Measurements from ENCODE around the gene SDHAF2. TPM values are rescaled to one million over a fixed set of nuclear protein-coding genes. Genes with fewer than 3 reads are reported as not detected.
"Not testable (repeated sequence)": the region's sequence is repeated elsewhere in the genome, so short reads cannot be mapped to it uniquely, and the experiment has no call there.

SDHAF2 gene
- total RNA-seq, 1 experiment from 2014 or later = 71.9 TPM

- Histone ChIP-seq H3K4me1 (replicated peaks) (0 out of 2 replicates have a peak, but pooled peaks cover 4% of the 10 kb centered on the region), H3K27me3 (replicated peaks) (no peaks in the 10 kb centered on the region), H3K9me3 (replicated peaks) (no peaks in the 10 kb centered on the region; the same call in 1 of the 2 replicates), H3K36me3 (peaks cover 16% of the 10 kb centered on the region), H3K27ac (no peak overlapping the region), H3K4me3 (no peak overlapping the region)
- no peak for DNase-seq (ENCODE audit: low read depth in 1 of 2, low spot score in 2 of 2)
Measured at GRCh38 chr11:61474013-61474643, 44.2 kb downstream of the SDHAF2 start.

DNA sequence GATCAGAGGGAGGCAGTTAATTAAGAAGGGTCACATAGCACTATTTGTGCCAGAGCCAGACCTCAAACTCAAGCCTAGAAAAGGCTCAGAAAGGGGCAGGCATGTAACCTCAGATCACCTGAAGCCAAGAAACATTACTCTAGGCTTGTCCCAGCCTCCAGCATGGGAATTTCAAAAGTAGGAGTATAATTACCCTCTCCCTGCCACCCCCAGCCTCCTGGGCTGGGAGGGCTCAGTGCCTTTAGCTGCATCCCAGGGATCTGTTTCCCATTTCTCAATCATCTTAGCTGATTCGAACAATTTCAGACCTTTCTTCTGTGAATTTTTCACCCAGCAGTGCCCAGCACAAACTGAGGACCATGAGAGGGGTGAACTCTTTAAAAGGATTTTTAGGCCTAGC is 45.5 kb downstream of the SDHAF2 start:
- no peak overlapping the region for H3K27ac ChIP-seq
- no peaks in the 10 kb centered on the region for H3K27me3 ChIP-seq (replicated peaks)
- DNase-seq (ENCODE audit: low read depth in 1 of 2, low spot score in 2 of 2) = no peak
- no peaks in the 10 kb centered on the region; the same call in 1 of the 2 replicates for H3K9me3 ChIP-seq (replicated peaks)
- H3K4me1 ChIP-seq (replicated peaks) = 0 out of 2 replicates have a peak, but pooled peaks cover 4% of the 10 kb centered on the region
- peaks cover 13% of the 10 kb centered on the region for H3K36me3 ChIP-seq
- H3K4me3 ChIP-seq = no peak overlapping the region

DNA sequence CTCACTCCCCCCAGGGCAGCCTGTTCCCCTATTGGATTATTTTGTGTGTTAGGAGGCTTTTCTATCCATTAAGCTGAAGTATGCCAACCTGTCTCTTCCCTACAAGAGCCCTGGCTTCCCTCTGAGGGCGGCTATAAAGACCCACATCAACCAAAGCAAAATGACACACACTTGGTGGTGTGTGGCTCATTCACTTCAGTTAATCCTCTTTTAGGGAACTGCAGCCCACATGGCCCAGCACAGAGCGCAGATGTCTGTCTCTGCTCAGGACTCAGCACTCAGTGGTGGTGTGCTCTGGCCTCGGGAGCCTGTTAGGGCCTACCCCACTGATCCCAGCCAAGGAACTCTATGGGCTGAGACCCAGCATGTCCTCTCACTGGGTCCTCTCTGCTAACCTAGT is 46.4 kb downstream of the SDHAF2 start:
- no peak for DNase-seq (ENCODE audit: low read depth in 1 of 2, low spot score in 2 of 2)
- H3K27ac ChIP-seq = no peak overlapping the region
- no peaks in the 10 kb centered on the region; the same call in 1 of the 2 replicates for H3K9me3 ChIP-seq (replicated peaks)
- H3K27me3 ChIP-seq (replicated peaks) = peaks cover 3% of the 10 kb centered on the region; the same call in 1 of the 2 replicates
- H3K4me3 ChIP-seq = no peak overlapping the region
- H3K36me3 ChIP-seq = peaks cover 7% of the 10 kb centered on the region
- H3K4me1 ChIP-seq (replicated peaks) = 0 out of 2 replicates have a peak, but pooled peaks cover 4% of the 10 kb centered on the region

- no peak overlapping the region for H3K27ac ChIP-seq
- H3K27me3 ChIP-seq (replicated peaks) = peaks cover 6% of the 10 kb centered on the region; the same call in 1 of the 2 replicates
- H3K4me1 ChIP-seq (replicated peaks) = 0 out of 2 replicates have a peak, but pooled peaks cover 4% of the 10 kb centered on the region
- no peak overlapping the region for H3K4me3 ChIP-seq
- no peak for DNase-seq (ENCODE audit: low read depth in 1 of 2, low spot score in 2 of 2)
- H3K36me3 ChIP-seq = peaks cover 7% of the 10 kb centered on the region
- H3K9me3 ChIP-seq (replicated peaks) = no peaks in the 10 kb centered on the region; the same call in 1 of the 2 replicates
Measured at GRCh38 chr11:61477126-61477525, 47.2 kb downstream of the SDHAF2 start.

GRCh38 chr11:61477727-61478148 is 47.8 kb downstream of the SDHAF2 start:
- Histone ChIP-seq H3K27me3 (replicated peaks) (peaks cover 6% of the 10 kb centered on the region; the same call in 1 of the 2 replicates), H3K36me3 (peaks cover 5% of the 10 kb centered on the region), H3K4me1 (replicated peaks) (0 out of 2 replicates have a peak, but pooled peaks cover 4% of the 10 kb centered on the region), H3K9me3 (replicated peaks) (no peaks in the 10 kb centered on the region; the same call in 1 of the 2 replicates), H3K27ac (no peak overlapping the region), H3K4me3 (no peak overlapping the region)
- peak in 1 of 2 experiments; percentile 55 for DNase-seq (ENCODE audit: low read depth in 1 of 2, low spot score in 2 of 2)

- H3K27ac ChIP-seq; H3K27me3 ChIP-seq (replicated peaks); H3K9me3 ChIP-seq (replicated peaks); H3K4me1 ChIP-seq (replicated peaks); H3K4me3 ChIP-seq; H3K36me3 ChIP-seq; DNase-seq (ENCODE audit: low read depth in 1 of 2, low spot score in 2 of 2): not testable (repeated sequence)
Measured at GRCh38 chr11:61479360-61480058, 49.6 kb downstream of the SDHAF2 start.

GRCh38 chr11:61480261-61480993 is 50.5 kb downstream of the SDHAF2 start:
- Histone ChIP-seq H3K4me3 (no peak overlapping the region), H3K4me1 (replicated peaks) (0 out of 2 replicates have a peak, but pooled peaks cover 4% of the 10 kb centered on the region), H3K27me3 (replicated peaks) (peaks cover 6% of the 10 kb centered on the region; the same call in 1 of the 2 replicates), H3K9me3 (replicated peaks) (no peaks in the 10 kb centered on the region; the same call in 1 of the 2 replicates), H3K36me3 (no peaks in the 10 kb centered on the region), H3K27ac (no peak overlapping the region)
- no peak for DNase-seq (ENCODE audit: low read depth in 1 of 2, low spot score in 2 of 2)

DNA sequence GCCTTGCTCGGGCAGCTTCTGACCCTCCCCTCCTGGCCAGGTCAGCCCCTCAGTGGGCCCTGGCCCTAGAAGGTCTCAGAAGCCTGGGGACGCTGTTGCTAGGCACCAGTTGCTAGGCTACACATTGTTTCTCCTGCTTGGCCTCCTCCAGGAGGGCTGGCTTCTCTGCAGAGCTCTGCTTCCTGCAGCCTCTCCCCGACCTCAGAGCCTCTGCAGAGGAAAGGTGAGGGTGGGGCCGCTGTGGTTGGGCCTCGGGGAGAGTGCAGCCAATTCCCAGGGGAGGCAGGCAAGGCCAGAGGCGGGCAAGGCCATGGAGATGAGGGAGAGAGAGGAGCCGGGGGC is 51.0 kb downstream of the SDHAF2 start:
- Histone ChIP-seq H3K27ac (no peak overlapping the region), H3K4me3 (no peak overlapping the region), H3K9me3 (replicated peaks) (no peaks in the 10 kb centered on the region; the same call in 1 of the 2 replicates), H3K27me3 (replicated peaks) (peaks cover 6% of the 10 kb centered on the region; the same call in 1 of the 2 replicates), H3K4me1 (replicated peaks) (0 out of 2 replicates have a peak, but pooled peaks cover 4% of the 10 kb centered on the region), H3K36me3 (no peaks in the 10 kb centered on the region)
- DNase-seq (ENCODE audit: low read depth in 1 of 2, low spot score in 2 of 2) = no peak

- no peak overlapping the region for H3K27ac ChIP-seq
- no peaks in the 10 kb centered on the region for H3K36me3 ChIP-seq
Measured at GRCh38 chr11:61481806-61482205, 51.9 kb downstream of the SDHAF2 start.

DNA sequence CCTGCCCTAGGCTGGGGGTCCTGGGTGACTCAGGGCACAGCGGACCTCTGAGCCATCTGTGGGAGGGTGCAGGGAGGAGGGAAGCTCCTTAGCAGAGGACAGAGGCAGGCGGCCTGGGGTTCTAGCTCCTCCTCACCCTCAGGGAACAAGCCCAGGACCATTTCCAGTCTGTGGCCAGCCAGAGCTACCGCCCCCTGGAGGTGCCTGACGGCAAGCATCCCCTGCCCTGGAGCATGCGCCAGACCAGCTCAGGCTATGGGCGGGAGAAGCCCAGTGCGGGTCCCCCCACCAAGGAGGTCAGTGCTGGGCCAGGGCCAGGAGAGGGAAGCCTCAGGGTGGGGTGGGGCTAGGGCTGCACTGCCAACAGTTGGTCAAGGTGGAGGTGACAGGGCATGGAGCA is 52.6 kb downstream of the SDHAF2 start:
- Histone ChIP-seq H3K9me3 (replicated peaks) (no peaks in the 10 kb centered on the region), H3K27ac (no peak overlapping the region), H3K4me3 (no peak overlapping the region), H3K27me3 (replicated peaks) (peaks cover 6% of the 10 kb centered on the region; the same call in 1 of the 2 replicates), H3K36me3 (no peaks in the 10 kb centered on the region), H3K4me1 (replicated peaks) (0 out of 2 replicates have a peak, but pooled peaks cover 3% of the 10 kb centered on the region)
- DNase-seq (ENCODE audit: low read depth in 1 of 2, low spot score in 2 of 2) = no peak

More at GRCh38 chr11:61481806-61482205, 51.9 kb downstream of the SDHAF2 start:
- Histone ChIP-seq H3K9me3 (replicated peaks) (no peaks in the 10 kb centered on the region; the same call in 1 of the 2 replicates), H3K4me1 (replicated peaks) (0 out of 2 replicates have a peak, but pooled peaks cover 4% of the 10 kb centered on the region), H3K4me3 (no peak overlapping the region), H3K27me3 (replicated peaks) (peaks cover 6% of the 10 kb centered on the region; the same call in 1 of the 2 replicates)
- no peak for DNase-seq (ENCODE audit: low read depth in 1 of 2, low spot score in 2 of 2)

- Histone ChIP-seq H3K27me3 (replicated peaks) (peaks cover 6% of the 10 kb centered on the region; the same call in 1 of the 2 replicates), H3K9me3 (replicated peaks) (no peaks in the 10 kb centered on the region), H3K4me3 (no peak overlapping the region), H3K36me3 (no peaks in the 10 kb centered on the region), H3K4me1 (replicated peaks) (peaks cover 3% of the 10 kb centered on the region), H3K27ac (no peak overlapping the region)
- no peak for DNase-seq (ENCODE audit: low read depth in 1 of 2, low spot score in 2 of 2)
Measured at GRCh38 chr11:61484541-61484940, 54.6 kb downstream of the SDHAF2 start.

- H3K36me3 ChIP-seq = no peaks in the 10 kb centered on the region
- H3K4me1 ChIP-seq (replicated peaks) = peaks cover 9% of the 10 kb centered on the region
- peaks cover 6% of the 10 kb centered on the region; the same call in 1 of the 2 replicates for H3K27me3 ChIP-seq (replicated peaks)
- H3K9me3 ChIP-seq (replicated peaks) = no peaks in the 10 kb centered on the region
- H3K27ac ChIP-seq = no peak overlapping the region
- H3K4me3 ChIP-seq = no peak overlapping the region
- DNase-seq (ENCODE audit: low read depth in 1 of 2, low spot score in 2 of 2) = no peak
Measured at GRCh38 chr11:61485080-61485479, 55.2 kb downstream of the SDHAF2 start.

DNA sequence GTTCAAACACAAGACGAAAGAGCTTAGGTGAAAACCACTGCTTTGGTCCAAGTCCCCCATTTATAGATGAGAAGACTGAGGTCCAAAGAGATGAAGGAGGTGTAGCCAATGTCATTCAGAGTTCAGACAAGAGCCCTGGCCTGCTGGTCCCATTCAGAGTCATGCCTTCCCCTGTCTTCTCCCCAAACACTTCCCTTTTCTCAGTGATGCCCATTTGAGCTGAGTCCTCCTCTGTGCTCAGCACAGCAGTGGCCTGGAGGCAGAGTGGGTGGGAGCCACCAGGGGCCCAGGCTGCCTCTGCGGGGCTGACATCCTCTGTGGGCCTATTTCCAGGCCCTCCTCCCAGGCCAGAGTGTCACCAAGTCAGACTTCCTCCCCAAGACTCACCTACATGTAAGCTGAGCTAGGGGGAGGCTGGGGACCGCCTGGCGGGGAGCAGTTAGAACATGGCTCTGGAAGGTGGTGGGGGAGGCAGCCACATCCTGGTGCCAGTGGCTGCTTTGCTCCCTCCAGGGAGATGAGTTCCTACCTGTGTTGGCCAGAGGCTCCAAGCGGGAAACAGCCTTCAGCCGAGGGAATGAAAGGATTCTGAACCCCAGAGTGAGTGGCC is 56.2 kb downstream of the SDHAF2 start:
- no peak overlapping the region for H3K27ac ChIP-seq

More for the DNA sequence above, 56.2 kb downstream of the SDHAF2 start:
- H3K36me3 ChIP-seq = no peaks in the 10 kb centered on the region
- H3K9me3 ChIP-seq (replicated peaks) = no peaks in the 10 kb centered on the region
- H3K27me3 ChIP-seq (replicated peaks) = peaks cover 6% of the 10 kb centered on the region; the same call in 1 of the 2 replicates
- H3K4me1 ChIP-seq (replicated peaks) = peaks cover 16% of the 10 kb centered on the region
- DNase-seq (ENCODE audit: low read depth in 1 of 2, low spot score in 2 of 2) = no peak
- H3K4me3 ChIP-seq = no peak overlapping the region
